Panc1 (cell line): Measurements from ENCODE around the gene RNF11. TPM values are rescaled to one million over a fixed set of nuclear protein-coding genes. Genes with fewer than 3 reads are reported as not detected.

Experiments
- ATAC-seq: fragments of 200-7000 bp; cut with Tn5 transposase; 2 replicates; pipeline ENCODE4 v1.9.1; 2020; ENCODE audit warnings: mild to moderate bottlenecking, moderate library complexity
- BruUV-seq: library from RNA; stranded (reverse); fragments of 400-500 nt; replicated peaks from 2 replicates; lab custom pipeline; 2021; lab: Mats Ljungman, UMichigan
- CTCF ChIA-PET: fragments of 300-600 bp; sonication (Branson Sonifier 250); formaldehyde crosslinking; loops from one replicate; lab custom pipeline; 2022; ENCODE audit warnings: antibody characterized with exemption; lab: Charles Lee
- POLR2A ChIA-PET: fragments of 300-600 bp; sonication (Branson Sonifier 250); formaldehyde crosslinking; loops from one replicate; lab custom pipeline; 2022; ENCODE audit warnings: antibody characterized with exemption; lab: Charles Lee
- DNase-seq: peaks from one replicate; pipeline ENCODE4 v3.0.0-alpha.2; 2010; ENCODE audit warnings: low read depth, low spot score
- H3K27ac ChIP-seq: 2 replicates; pipeline ENCODE4 v1.5.1; 2011; ENCODE audit warnings: mild to moderate bottlenecking, low read length, inconsistent platforms
- H3K27me3 ChIP-seq: fragments of 200-500 bp; sonication (Bioruptor generic); 2 replicates; pipeline ENCODE4 v1.6.0; 2014; ENCODE audit warnings: low read length, inconsistent platforms; ENCODE audit not compliant: control insufficient read depth, insufficient read depth
- H3K36me3 ChIP-seq: fragments of 200-500 bp; sonication (Bioruptor generic); 2 replicates; pipeline ENCODE4 v1.5.1; 2014; ENCODE audit warnings: inconsistent platforms, mild to moderate bottlenecking, low read length, moderate library complexity; ENCODE audit not compliant: control insufficient read depth, insufficient read depth
- H3K4me1 ChIP-seq: 2 replicates; pipeline ENCODE4 v1.5.1; 2011; ENCODE audit warnings: inconsistent platforms, mild to moderate bottlenecking, low read length, moderate library complexity; ENCODE audit not compliant: control insufficient read depth, insufficient read depth
- H3K4me3 ChIP-seq, 2 experiments: 2 replicates each; pipeline ENCODE4 v1.5.1; 2011 to 2012; ENCODE audit warnings: low read depth in 2 of 2, low read length in 2 of 2, mild to moderate bottlenecking in 2 of 2, inconsistent platforms in 1 of 2, moderate library complexity in 1 of 2
- H3K9me3 ChIP-seq: fragments of 200-500 bp; sonication (Bioruptor generic); 2 replicates; pipeline ENCODE4 v1.5.1; 2014; ENCODE audit warnings: low read depth, mild to moderate bottlenecking, inconsistent platforms, low read length, moderate library complexity; ENCODE audit not compliant: control insufficient read depth, insufficient read depth
- POLR2AphosphoS5 ChIP-seq: IDR thresholded peaks from 2 replicates; pipeline ENCODE4 v1.6.1; 2012; ENCODE audit warnings: mild to moderate bottlenecking, low read depth, low read length, moderate library complexity
- SIN3A ChIP-seq: IDR thresholded peaks from 2 replicates; pipeline ENCODE4 v1.6.1; 2012; ENCODE audit warnings: low read depth, mild to moderate bottlenecking, low read length, moderate library complexity, borderline replicate concordance; ENCODE audit not compliant: insufficient read depth
- TCF7L2 ChIP-seq: IDR thresholded peaks from 2 replicates; pipeline ENCODE4 v1.6.1; 2011; ENCODE audit warnings: mild to moderate bottlenecking, low read depth, low read length, inconsistent platforms
- in situ Hi-C: cut with HindIII; loops from 2 replicates; pipeline ENCODE4 v1.10.0; 2016; ENCODE audit warnings: low sequenced_read_pairs, low pct_unique_long_range_greater_than_20kb
- intact Hi-C: fragments of 100-400 bp; cut with micrococcal nuclease; formaldehyde crosslinking; loops from one replicate; pipeline ENCODE4 v1.10.0; 2022; ENCODE audit not compliant: unreplicated experiment
- total RNA-seq: library from RNA; stranded (reverse); gene quantifications from one replicate; pipeline ENCODE4 v1.2.1, GENCODE V29; 2021; ENCODE audit not compliant: unreplicated experiment
- TF ChIP-seq, protein P1 (sequence below), 2 experiments: IDR thresholded peaks; 2 replicates each; pipeline ENCODE4 v1.6.1; 2011 to 2012; ENCODE audit warnings: low read depth in 2 of 2, control low read depth in 1 of 2, low read length in 1 of 2, mild to moderate bottlenecking in 1 of 2, moderate library complexity in 1 of 2; ENCODE audit not compliant: insufficient read depth in 1 of 2
- TF ChIP-seq, protein P2 (sequence below): fragments of 450-650 bp; IDR thresholded peaks from 2 replicates; pipeline ENCODE4 v1.5.1; 2017; ENCODE audit warnings: mild to moderate bottlenecking

RNF11 gene
- total RNA-seq, 1 experiment from 2014 or later = 86.0 TPM

DNA sequence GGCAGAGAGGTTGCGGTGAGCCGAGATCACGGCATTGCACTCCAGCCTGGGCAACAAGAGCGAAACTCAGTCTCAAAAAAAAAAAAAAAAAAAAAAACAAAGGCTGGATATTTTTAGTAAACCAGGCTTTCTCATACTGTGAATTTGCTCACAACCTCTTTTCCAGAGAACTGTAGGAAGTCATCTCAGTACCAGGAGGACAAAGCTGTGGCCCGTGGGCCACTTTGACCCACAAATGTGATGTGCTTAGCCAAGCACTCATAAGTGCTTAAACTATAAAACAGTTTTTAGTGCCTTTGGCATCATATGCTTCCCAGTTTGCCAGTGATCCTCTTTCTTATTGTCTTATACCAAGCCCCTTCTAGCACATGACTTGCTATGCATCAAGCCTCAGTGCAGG, 46.5 kb downstream of the RNF11 start:
- Histone ChIP-seq H3K36me3 (no peaks in the 10 kb centered on the region), H3K27ac (no peak overlapping the region), H3K27me3 (no peaks in the 10 kb centered on the region), H3K9me3 (no peaks in the 10 kb centered on the region), H3K4me3 (no peak overlapping the region), H3K4me1 (no peaks in the 10 kb centered on the region)
- in situ Hi-C loops (no loop called here), intact Hi-C loops (no loop called here)
- ATAC-seq (no peak), DNase-seq (no peak)
- ChIA-PET CTCF (no interaction called here), POLR2A (interaction anchor here (0.7 kb wide), 1 partner anchor 9 kb away, joined by 18 read pairs; no protein-coding TSS in a partner anchor)
- no peak for TF ChIP-seq TCF7L2
- TF ChIP-seq, protein P1, sequence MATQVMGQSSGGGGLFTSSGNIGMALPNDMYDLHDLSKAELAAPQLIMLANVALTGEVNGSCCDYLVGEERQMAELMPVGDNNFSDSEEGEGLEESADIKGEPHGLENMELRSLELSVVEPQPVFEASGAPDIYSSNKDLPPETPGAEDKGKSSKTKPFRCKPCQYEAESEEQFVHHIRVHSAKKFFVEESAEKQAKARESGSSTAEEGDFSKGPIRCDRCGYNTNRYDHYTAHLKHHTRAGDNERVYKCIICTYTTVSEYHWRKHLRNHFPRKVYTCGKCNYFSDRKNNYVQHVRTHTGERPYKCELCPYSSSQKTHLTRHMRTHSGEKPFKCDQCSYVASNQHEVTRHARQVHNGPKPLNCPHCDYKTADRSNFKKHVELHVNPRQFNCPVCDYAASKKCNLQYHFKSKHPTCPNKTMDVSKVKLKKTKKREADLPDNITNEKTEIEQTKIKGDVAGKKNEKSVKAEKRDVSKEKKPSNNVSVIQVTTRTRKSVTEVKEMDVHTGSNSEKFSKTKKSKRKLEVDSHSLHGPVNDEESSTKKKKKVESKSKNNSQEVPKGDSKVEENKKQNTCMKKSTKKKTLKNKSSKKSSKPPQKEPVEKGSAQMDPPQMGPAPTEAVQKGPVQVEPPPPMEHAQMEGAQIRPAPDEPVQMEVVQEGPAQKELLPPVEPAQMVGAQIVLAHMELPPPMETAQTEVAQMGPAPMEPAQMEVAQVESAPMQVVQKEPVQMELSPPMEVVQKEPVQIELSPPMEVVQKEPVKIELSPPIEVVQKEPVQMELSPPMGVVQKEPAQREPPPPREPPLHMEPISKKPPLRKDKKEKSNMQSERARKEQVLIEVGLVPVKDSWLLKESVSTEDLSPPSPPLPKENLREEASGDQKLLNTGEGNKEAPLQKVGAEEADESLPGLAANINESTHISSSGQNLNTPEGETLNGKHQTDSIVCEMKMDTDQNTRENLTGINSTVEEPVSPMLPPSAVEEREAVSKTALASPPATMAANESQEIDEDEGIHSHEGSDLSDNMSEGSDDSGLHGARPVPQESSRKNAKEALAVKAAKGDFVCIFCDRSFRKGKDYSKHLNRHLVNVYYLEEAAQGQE (IDR thresholded peaks at IDR 0.05; ENCODE audit: insufficient read depth in 1 of 2, low read depth in 2 of 2, low read length in 1 of 2) = no peak
- TF ChIP-seq SIN3A = no peak
- BruUV-seq = no TSS peak

DNA sequence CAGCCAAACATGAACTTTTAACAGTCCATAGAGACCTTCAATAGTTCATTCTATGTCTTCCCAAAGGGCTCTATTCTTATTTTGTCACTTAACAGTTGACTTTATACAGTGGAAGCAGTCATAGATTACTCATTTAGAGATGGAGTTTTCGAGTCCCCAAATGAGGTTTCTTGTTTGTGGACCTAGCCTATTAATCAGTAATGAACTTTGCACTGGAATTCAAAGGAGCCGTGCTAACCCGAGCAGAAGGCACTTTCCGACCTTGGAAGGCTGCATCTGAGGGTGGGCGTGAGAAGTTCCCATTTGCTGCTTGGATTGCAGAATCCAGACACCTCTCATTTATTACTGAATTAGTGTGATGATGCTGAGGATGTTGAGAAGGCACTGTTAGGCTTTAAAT, 47.9 kb downstream of the RNF11 start:
- H3K36me3 ChIP-seq = no peaks in the 10 kb centered on the region
- in situ Hi-C loops = no loop called here
- H3K4me1 ChIP-seq = no peaks in the 10 kb centered on the region
- DNase-seq (no peak), ATAC-seq (no peak)
- no peak overlapping the region for H3K27ac ChIP-seq
- H3K9me3 ChIP-seq = no peaks in the 10 kb centered on the region
- no peaks in the 10 kb centered on the region for H3K27me3 ChIP-seq
- TF ChIP-seq, protein P1 (IDR thresholded peaks at IDR 0.05; ENCODE audit: insufficient read depth in 1 of 2, low read depth in 2 of 2, low read length in 1 of 2) = no peak
- TF ChIP-seq TCF7L2 (no peak), POLR2AphosphoS5 (no peak), SIN3A (no peak)
- TF ChIP-seq, protein P2, sequence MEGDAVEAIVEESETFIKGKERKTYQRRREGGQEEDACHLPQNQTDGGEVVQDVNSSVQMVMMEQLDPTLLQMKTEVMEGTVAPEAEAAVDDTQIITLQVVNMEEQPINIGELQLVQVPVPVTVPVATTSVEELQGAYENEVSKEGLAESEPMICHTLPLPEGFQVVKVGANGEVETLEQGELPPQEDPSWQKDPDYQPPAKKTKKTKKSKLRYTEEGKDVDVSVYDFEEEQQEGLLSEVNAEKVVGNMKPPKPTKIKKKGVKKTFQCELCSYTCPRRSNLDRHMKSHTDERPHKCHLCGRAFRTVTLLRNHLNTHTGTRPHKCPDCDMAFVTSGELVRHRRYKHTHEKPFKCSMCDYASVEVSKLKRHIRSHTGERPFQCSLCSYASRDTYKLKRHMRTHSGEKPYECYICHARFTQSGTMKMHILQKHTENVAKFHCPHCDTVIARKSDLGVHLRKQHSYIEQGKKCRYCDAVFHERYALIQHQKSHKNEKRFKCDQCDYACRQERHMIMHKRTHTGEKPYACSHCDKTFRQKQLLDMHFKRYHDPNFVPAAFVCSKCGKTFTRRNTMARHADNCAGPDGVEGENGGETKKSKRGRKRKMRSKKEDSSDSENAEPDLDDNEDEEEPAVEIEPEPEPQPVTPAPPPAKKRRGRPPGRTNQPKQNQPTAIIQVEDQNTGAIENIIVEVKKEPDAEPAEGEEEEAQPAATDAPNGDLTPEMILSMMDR = no peak
- POLR2A ChIA-PET = no interaction called here
- intact Hi-C loops = no loop called here
- H3K4me3 ChIP-seq = no peak overlapping the region
- no TSS peak for BruUV-seq
- CTCF ChIA-PET = no interaction called here
